ENCODE data around the gene PRRX1.

PRRX1 gene

DNA sequence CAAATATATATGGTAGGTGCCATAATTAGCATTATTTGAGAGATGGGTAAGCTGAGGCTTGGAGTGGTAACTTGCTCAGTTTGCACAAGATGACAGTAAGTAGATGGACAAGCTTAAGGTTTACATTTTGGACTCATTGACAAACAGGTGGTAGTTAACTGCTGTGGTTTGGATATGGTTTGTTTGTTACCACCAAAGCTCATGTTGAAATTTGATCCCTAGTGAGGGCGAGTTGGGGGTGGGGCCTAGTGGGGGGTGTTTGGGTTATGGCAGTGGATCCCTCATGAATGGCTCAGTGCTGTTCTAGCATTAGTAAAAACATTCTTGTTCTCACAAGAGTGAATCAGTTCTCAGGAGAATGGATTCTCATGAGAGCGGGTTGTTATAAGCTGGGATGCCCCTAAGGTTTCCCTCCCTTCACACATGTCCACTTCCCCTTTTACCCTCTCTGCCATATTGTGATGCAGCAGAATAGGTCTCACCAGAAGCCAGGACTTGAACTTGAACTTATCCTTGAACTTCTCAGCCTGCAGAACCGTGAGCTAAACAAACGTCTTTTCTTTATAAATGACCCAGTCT is 6.6 kb upstream of the PRRX1 start:
- H4K20me1 ChIP-seq (ENCODE audit: insufficient read depth, low read length), result no peaks in the 10 kb centered on the region
- DNase-seq, result no peak
- no peak overlapping the region for H3K9ac ChIP-seq (ENCODE audit: low read length)
- TF ChIP-seq EZH2phosphoT487 (IDR thresholded peaks at IDR 0.05; ENCODE audit: low read length) (no peak), EZH2 (optimal IDR thresholded peaks at IDR 0.05; ENCODE audit: low read depth, low read length) (no peak)
- TF ChIP-seq, protein P1, sequence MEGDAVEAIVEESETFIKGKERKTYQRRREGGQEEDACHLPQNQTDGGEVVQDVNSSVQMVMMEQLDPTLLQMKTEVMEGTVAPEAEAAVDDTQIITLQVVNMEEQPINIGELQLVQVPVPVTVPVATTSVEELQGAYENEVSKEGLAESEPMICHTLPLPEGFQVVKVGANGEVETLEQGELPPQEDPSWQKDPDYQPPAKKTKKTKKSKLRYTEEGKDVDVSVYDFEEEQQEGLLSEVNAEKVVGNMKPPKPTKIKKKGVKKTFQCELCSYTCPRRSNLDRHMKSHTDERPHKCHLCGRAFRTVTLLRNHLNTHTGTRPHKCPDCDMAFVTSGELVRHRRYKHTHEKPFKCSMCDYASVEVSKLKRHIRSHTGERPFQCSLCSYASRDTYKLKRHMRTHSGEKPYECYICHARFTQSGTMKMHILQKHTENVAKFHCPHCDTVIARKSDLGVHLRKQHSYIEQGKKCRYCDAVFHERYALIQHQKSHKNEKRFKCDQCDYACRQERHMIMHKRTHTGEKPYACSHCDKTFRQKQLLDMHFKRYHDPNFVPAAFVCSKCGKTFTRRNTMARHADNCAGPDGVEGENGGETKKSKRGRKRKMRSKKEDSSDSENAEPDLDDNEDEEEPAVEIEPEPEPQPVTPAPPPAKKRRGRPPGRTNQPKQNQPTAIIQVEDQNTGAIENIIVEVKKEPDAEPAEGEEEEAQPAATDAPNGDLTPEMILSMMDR (IDR thresholded peaks at IDR 0.05; ENCODE audit: low read length), result no peak
- no peaks in the 10 kb centered on the region for H3K79me2 ChIP-seq (ENCODE audit: low read length)
- H3K4me2 ChIP-seq (ENCODE audit: low read depth, low read length), result no peak overlapping the region
- H3K4me1 ChIP-seq (ENCODE audit: low read length), result no peaks in the 10 kb centered on the region
- H3K9me2 ChIP-seq (replicated peaks; ENCODE audit: insufficient read depth, low read length), result no peaks in the 10 kb centered on the region
- peaks cover 7% of the 10 kb centered on the region; the same call in 1 of the 2 replicates for H3K27me3 ChIP-seq (replicated peaks; ENCODE audit: insufficient read depth, low read length)
- no peaks in the 10 kb centered on the region for H3K36me3 ChIP-seq (replicated peaks; ENCODE audit: insufficient read depth, low read length)
- no peak overlapping the region for H3K4me3 ChIP-seq (ENCODE audit: low read length)
- H2AFZ ChIP-seq (ENCODE audit: low read length), result no peak overlapping the region
- no peaks in the 10 kb centered on the region for H3F3A ChIP-seq (ENCODE audit: insufficient read depth, low read length)
- H3K27ac ChIP-seq (ENCODE audit: low read length), result no peak overlapping the region
- H3K9me3 ChIP-seq (replicated peaks; ENCODE audit: insufficient read depth, low read length), result no peaks in the 10 kb centered on the region

DNA sequence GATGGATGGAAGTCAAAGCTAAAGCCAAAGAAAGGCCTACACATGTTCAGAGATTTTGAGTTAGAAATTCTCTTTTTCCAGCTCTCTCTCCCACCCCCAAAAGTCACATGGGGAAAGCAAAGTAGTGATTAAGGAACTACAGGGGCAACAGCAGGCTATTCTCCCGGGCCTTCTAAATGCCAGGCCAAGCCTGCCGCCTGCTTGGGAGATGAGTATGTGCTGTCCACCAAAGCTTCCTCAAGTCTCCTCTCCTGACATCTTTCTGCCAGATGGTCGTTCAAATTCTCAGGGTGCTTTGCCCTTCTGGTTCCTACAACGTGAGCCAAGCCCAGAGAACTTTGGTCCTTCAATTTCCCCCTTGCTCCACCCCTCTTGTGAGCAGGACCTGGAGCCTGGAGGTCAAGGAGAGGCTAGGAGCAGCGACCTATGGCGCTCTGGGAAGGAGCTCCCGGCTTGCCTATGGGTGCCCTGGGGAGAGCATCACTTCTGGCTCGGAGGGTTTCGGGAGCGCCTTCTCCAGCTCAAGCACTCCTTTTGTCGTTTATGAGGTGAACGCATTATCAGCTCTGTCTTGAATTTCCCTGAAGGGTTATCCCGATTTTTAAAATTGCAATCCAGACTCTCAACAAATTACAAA is 4.4 kb upstream of the PRRX1 start:
- H3K4me2 ChIP-seq (ENCODE audit: low read depth, low read length), result no peak overlapping the region
- H3K36me3 ChIP-seq (replicated peaks; ENCODE audit: insufficient read depth, low read length), result no peaks in the 10 kb centered on the region
- no peak overlapping the region for H3K27ac ChIP-seq (ENCODE audit: low read length)
- H2AFZ ChIP-seq (ENCODE audit: low read length), result no peak overlapping the region
- peaks cover 29% of the 10 kb centered on the region for H3K27me3 ChIP-seq (replicated peaks; ENCODE audit: insufficient read depth, low read length)
- H3K79me2 ChIP-seq (ENCODE audit: low read length), result no peaks in the 10 kb centered on the region
- H3K9ac ChIP-seq (ENCODE audit: low read length), result no peak overlapping the region
- DNase-seq, result no peak
- H3K9me2 ChIP-seq (replicated peaks; ENCODE audit: insufficient read depth, low read length), result no peaks in the 10 kb centered on the region
- no peaks in the 10 kb centered on the region for H3K9me3 ChIP-seq (replicated peaks; ENCODE audit: insufficient read depth, low read length)
- H3F3A ChIP-seq (ENCODE audit: insufficient read depth, low read length), result no peaks in the 10 kb centered on the region
- H3K4me3 ChIP-seq (ENCODE audit: low read length), result no peak overlapping the region
- no peaks in the 10 kb centered on the region for H3K4me1 ChIP-seq (ENCODE audit: low read length)
- H4K20me1 ChIP-seq (ENCODE audit: insufficient read depth, low read length), result no peaks in the 10 kb centered on the region
- TF ChIP-seq, protein P1 (IDR thresholded peaks at IDR 0.05; ENCODE audit: low read length), result no peak
- no peak for TF ChIP-seq EZH2phosphoT487 (IDR thresholded peaks at IDR 0.05; ENCODE audit: low read length)
- TF ChIP-seq EZH2 (optimal IDR thresholded peaks at IDR 0.05; ENCODE audit: low read depth, low read length), result no peak

DNA sequence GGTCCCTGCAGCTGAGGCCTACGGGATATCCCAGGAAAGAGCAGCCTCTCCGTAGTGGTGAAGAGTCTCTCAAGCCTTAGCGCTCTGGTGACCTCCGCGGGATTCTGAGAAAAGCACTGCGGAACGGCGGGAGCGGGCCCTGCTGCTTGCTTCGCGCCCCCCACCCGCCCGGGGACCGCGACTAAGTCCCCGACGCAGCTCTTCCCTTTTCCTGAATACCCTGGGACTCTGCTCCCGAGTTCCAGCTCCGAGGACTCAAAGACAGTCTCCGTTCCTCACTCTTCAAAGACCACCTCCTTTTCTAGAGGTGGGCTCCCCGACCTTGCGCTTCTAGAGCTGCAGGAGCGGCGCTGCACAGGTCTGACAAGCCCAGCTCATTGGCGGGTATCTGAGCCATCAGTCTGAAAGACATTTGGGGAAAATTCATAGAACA is 3.6 kb upstream of the PRRX1 start:
- H3K9ac ChIP-seq (ENCODE audit: low read length), result no peak overlapping the region

More for the DNA sequence above, 3.6 kb upstream of the PRRX1 start:
- H3K4me2 ChIP-seq (ENCODE audit: low read depth, low read length), result no peak overlapping the region
- no peak overlapping the region for H3K4me3 ChIP-seq (ENCODE audit: low read length)
- no peak for TF ChIP-seq EZH2 (optimal IDR thresholded peaks at IDR 0.05; ENCODE audit: low read depth, low read length)
- TF ChIP-seq EZH2phosphoT487 (IDR thresholded peaks at IDR 0.05; ENCODE audit: low read length), result no peak
- TF ChIP-seq, protein P1 (IDR thresholded peaks at IDR 0.05; ENCODE audit: low read length), result no peak
- H3K27me3 ChIP-seq (replicated peaks; ENCODE audit: insufficient read depth, low read length), result peaks cover 31% of the 10 kb centered on the region
- no peak overlapping the region for H2AFZ ChIP-seq (ENCODE audit: low read length)
- H3K79me2 ChIP-seq (ENCODE audit: low read length), result no peaks in the 10 kb centered on the region
- no peaks in the 10 kb centered on the region for H3K9me3 ChIP-seq (replicated peaks; ENCODE audit: insufficient read depth, low read length)
- H3F3A ChIP-seq (ENCODE audit: insufficient read depth, low read length), result no peaks in the 10 kb centered on the region
- H4K20me1 ChIP-seq (ENCODE audit: insufficient read depth, low read length), result no peaks in the 10 kb centered on the region
- no peaks in the 10 kb centered on the region for H3K36me3 ChIP-seq (replicated peaks; ENCODE audit: insufficient read depth, low read length)
- no peak for DNase-seq
- H3K27ac ChIP-seq (ENCODE audit: low read length), result no peak overlapping the region
- H3K9me2 ChIP-seq (replicated peaks; ENCODE audit: insufficient read depth, low read length), result no peaks in the 10 kb centered on the region
- no peaks in the 10 kb centered on the region for H3K4me1 ChIP-seq (ENCODE audit: low read length)

Measured in MM.1S (cell line).